IPS DF 6.9 (cell line): ENCODE data around the gene EHBP1.

Experiments
- DNase-seq: peaks from one replicate; pipeline ENCODE4 v3.0.0-alpha.2; 2013; ENCODE audit warnings: low read depth, low spot score
- H3K27ac ChIP-seq: one replicate; pipeline ENCODE4 v1.5.1; 2013; ENCODE audit warnings: low read length, control low read depth
- H3K27me3 ChIP-seq: 2 replicates; pipeline ENCODE4 v1.6.1; 2013; ENCODE audit warnings: mild to moderate bottlenecking, low read length; ENCODE audit not compliant: control insufficient read depth, insufficient read depth
- H3K36me3 ChIP-seq: 2 replicates; pipeline ENCODE4 v1.6.1; 2013; ENCODE audit warnings: low read length; ENCODE audit not compliant: control insufficient read depth, insufficient read depth
- H3K4me1 ChIP-seq: 2 replicates; pipeline ENCODE4 v1.6.1; 2013; ENCODE audit warnings: low read length; ENCODE audit not compliant: control insufficient read depth, insufficient read depth
- H3K4me3 ChIP-seq: 2 replicates; pipeline ENCODE4 v1.5.1; 2013; ENCODE audit warnings: mild to moderate bottlenecking, low read length
- H3K9me3 ChIP-seq: 2 replicates; pipeline ENCODE4 v1.6.1; 2013; ENCODE audit warnings: low read length, inconsistent platforms; ENCODE audit not compliant: control insufficient read depth, insufficient read depth
- WGBS: extraction: QIAGEN DNeasy Blood & Tissue Kit; methylation state at CpG from one replicate; pipeline ENCODE4 v1.1.7; 2013; ENCODE audit warnings: mixed read lengths, missing lambda C conversion rate; ENCODE audit not compliant: insufficient read length, insufficient coverage; 5-methylcytosine and 5-hydroxymethylcytosine counted together

EHBP1 gene

GRCh38 chr2:63081404-63081803 lies 375.9 kb downstream of the EHBP1 start:
- Histone ChIP-seq H3K27ac (no peak overlapping the region), H3K4me1 (no peaks in the 10 kb centered on the region), H3K9me3 (no peaks in the 10 kb centered on the region), H3K27me3 (no peaks in the 10 kb centered on the region), H3K36me3 (no peaks in the 10 kb centered on the region), H3K4me3 (no peak overlapping the region)
- no CpG with 5 or more reads among the region's 4 CpGs for WGBS
- DNase-seq: no peak

GRCh38 chr2:63086687-63087086 lies 381.2 kb downstream of the EHBP1 start:
- Histone ChIP-seq H3K4me1 (no peaks in the 10 kb centered on the region), H3K4me3 (no peak overlapping the region), H3K9me3 (no peaks in the 10 kb centered on the region), H3K27me3 (no peaks in the 10 kb centered on the region), H3K36me3 (no peaks in the 10 kb centered on the region), H3K27ac (no peak overlapping the region)
- no CpG with 5 or more reads among the region's 1 CpG for WGBS
- DNase-seq: no peak

GRCh38 chr2:63092401-63092800 lies 386.9 kb downstream of the EHBP1 start:
- H3K4me3 ChIP-seq: no peak overlapping the region
- no peaks in the 10 kb centered on the region for H3K4me1 ChIP-seq
- 100% methylated on average over 1 of the region's 1 CpG for WGBS
- DNase-seq: no peak
- no peaks in the 10 kb centered on the region for H3K27me3 ChIP-seq
- no peaks in the 10 kb centered on the region for H3K9me3 ChIP-seq
- no peaks in the 10 kb centered on the region for H3K36me3 ChIP-seq
- H3K27ac ChIP-seq: no peak overlapping the region

- no peaks in the 10 kb centered on the region for H3K36me3 ChIP-seq
- H3K27ac ChIP-seq: no peak overlapping the region
- no peak overlapping the region for H3K4me3 ChIP-seq
- no CpG with 5 or more reads among the region's 1 CpG for WGBS
- H3K9me3 ChIP-seq: no peaks in the 10 kb centered on the region
- no peaks in the 10 kb centered on the region for H3K4me1 ChIP-seq
- no peak for DNase-seq
- H3K27me3 ChIP-seq: no peaks in the 10 kb centered on the region
Measured at GRCh38 chr2:63092857-63093256, 387.3 kb downstream of the EHBP1 start.

GRCh38 chr2:63093502-63093901 lies 388.0 kb downstream of the EHBP1 start:
- Histone ChIP-seq H3K4me3 (no peak overlapping the region), H3K9me3 (no peaks in the 10 kb centered on the region), H3K27me3 (no peaks in the 10 kb centered on the region), H3K27ac (no peak overlapping the region), H3K4me1 (no peaks in the 10 kb centered on the region), H3K36me3 (no peaks in the 10 kb centered on the region)
- DNase-seq: no peak
- no CpG with 5 or more reads among the region's 1 CpG for WGBS
